ENCODE data around the gene BORCS8. TPM values are rescaled to one million over a fixed set of nuclear protein-coding genes. Genes with fewer than 3 reads are reported as not detected.

BORCS8 gene
- 12.0 and 18.3 TPM in 2 replicates for total RNA-seq

DNA sequence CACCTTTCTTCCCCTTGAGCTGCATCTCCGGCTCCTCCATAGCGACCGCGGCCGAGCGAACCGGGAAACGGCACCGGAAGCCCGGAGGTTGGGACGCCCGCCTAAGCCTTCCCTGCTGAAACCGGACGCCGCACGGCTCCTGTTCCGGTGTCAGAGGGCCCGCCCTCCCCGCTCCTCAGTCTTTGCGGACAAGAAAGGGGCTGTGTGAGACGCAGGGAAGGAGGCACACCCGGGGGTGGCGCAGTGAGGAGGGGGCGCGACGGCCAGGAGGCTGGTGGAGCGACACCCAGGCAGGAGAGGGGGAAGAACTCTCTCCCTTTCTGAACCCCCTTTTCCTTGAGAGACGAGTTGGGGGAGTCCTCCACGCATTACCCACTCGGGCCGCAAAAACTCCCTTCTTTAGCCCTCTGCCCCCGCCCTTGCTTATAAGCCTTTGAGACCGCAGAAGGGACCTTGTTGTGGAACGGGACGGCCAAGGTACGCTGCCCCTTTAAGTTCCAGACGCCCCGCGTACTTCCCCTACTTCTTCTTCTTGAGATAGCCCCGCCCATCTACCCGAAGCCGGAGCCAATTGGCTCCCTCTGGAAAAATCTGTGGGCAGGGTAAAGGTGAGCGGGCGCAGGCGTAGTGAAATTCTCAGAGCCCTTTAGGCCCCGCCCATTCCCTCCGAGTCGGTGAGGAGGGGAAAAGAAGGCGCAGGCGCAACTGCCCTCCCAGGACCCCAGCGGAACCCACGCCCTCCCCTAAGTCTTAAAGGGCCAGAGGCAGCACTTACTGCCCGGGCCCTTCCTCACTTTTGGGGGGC lies at the start of gene BORCS8, which contains the start of gene RFXANK:
Gene BORCS8 (minus strand): TSS at position 75 of the 805 bp plus-strand sequence. CDS start 35 bp downstream, at position 40.
Gene RFXANK (plus strand): TSS at position 181 of the 805 bp plus-strand sequence. CDS start 1,689 bp downstream, outside the sequence.

DNA sequence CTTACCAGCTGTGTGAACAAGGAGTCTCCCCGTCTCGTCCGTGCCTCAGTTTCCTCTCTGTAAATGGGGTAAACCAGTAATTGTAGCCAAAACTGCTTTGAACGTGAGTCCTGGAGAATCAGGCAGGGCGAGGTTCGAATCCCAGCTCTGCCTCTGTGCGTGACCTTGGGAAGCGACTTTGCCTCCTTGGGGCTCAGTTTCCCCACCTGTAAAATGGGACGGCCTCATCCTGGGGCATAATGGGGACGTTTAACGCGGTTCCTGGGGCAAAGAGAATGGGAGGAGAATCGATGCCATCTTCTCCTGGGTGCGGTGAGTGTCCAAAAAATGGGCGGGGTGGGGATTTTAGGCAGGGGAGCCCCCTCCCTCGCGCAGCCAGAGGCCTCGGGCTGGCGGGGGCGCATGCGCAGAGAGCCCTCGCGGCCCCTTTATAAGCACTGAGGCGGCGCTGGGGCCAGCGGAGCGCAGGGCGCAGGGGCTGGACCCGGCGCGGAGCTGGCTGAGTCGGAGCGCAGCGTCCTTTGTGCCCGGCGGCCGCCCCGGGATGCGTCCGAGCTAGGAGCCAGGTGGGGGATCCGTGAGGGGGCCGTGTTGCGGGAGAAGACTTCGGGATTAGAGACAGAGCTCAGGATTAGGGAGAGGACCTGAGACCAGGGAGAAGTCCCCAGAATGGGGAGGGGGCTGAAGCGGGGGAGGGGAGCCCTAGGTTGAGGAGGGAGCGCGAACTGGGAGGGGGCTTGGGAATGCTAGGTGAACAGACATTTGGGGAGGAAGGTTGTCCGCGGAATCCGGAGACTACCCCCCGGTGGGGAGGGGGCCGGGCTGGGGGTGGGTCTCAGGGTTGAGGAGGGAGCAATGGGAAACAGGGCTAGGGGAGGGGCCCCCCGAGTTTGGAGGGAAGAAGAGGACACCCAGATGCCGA lies 19.8 kb upstream of the BORCS8 start, which contains the start of gene NCAN:
Gene NCAN (plus strand): TSS at position 460 of the 922 bp plus-strand sequence. CDS start 4,996 bp downstream, outside the sequence.

DNA sequence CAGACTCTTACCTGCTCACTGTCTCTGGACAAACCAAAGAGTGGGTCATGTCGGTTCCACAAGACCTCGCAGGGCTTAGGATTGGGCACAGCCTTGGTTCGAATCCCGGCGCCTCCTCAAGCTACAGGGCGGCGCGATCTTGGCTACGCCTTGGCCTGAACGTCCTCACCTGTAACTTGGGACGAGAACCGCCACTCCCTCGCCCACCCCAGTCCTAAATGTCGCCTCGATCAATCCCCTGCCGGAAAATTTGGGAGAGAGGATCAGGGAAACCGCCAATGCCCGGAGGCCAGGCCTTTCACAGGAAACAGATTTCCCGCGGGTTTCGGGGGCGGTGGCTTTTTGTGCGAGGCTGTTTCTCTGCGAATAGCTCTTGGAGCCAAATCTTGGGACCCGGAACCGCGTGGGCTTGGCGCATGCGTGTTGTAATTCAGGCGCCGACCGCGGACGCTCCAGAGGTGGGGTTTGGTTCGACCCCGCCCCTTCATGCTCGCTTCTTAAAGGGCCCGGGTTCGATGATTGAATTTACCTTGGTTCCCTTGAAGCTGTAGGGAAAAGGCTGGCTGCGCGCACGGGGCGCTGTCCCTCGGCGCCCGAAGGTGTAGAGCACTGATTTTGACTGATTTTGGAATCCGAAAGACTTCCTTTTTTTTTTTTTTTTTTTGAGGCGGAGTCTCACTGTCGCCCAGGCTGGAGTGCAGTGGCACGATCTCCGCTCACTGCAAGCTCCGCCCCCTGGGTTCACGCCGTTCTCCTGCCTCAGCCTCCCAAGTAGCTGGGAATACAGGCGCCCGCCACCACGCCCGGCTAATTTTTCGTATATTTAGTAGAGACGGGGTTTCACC lies 11.3 kb upstream of the BORCS8 start, which contains the start of gene NR2C2AP:
Gene NR2C2AP (minus strand): TSS at position 403 of the 845 bp plus-strand sequence. CDS start 354 bp downstream, at position 49.

DNA sequence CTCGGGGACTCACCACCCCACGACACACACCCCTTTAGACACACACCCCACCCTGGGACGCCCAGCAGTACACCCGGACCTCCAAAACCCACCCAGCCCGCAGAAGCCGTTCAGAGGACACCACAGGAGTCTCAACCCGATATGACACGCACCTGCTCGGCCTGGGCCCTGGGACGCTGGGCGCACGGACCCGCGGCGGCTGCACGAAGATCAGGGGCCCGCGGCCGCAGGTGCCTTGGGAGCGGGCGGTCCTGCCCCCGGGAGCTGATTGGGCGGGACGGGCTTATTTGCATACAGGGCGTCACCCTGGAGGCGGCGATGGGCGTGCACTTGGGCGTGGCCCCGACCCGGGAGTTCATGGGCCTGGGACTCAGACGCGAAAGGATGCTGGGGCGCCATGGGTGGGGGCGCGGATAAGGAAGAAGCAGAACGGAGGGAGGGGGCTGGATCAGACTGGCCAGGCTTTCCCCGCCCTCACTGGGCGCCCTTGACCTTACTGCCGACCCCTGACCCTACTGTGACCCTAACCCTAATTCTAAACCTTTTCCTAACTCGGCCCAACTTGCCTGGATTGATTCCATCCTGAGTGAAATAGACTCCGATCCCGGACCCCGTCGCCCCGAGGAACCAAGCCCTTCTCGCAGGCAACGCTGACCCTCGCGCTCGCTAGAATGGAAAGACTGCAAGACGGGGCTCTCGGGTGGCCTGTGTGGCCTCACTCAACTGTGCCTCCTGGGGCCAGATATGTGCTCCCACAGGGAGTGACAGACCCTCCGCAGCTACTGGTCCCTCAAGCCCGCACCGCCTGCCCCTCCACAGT lies 21.7 kb downstream of the BORCS8 start, which contains the start of gene MEF2B:
Gene MEF2B (minus strand): TSS at position 211 of the 820 bp plus-strand sequence. CDS start 19,528 bp downstream, outside the sequence.

DNA sequence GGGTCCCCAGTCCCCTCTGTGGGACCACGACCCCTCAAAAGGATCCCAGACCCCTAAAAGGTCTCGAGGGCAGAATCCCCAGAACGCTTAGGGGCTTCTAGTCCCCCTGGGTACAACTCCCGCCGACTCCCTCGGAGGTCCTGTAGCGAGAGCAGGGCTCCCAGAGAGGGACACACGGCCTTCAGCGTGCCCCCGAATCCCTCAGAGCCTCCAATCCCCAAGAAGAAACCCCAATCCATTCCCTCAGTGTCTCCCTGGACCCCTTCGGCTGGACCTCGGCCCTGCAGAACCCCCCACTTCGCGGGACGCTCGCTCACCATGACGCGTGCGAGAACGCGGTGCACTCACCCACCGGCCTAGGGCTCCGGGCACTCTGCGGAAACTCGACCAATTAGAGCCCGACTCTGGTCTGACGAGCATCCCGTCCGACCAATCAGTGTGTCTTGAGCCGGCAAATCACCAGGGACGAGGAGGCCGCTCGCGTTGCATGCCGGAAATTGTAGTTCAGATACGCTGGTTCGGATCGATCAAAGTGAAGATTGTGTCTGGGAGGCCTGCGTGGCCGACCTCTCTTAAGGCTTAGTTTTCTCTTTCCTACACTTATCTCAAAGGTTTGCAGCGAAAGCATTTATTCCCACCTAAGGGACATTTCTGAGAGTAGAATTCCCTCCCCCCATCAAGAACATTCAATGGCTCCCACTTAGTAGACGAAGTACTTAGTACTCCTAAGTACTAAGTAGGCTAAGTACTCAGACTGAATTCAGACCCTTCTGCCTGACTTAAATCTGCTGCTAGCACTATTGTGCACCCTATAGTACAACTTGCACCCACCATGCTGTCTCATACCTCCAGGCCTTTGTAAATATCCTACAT lies 53.6 kb downstream of the BORCS8 start, which contains the start of gene TMEM161A:
Gene TMEM161A (minus strand): TSS at position 370 of the 873 bp plus-strand sequence. CDS start 50 bp downstream, at position 320.

Other genes with a start within 250 kb of the BORCS8 start
- 13.3 and 14.4 TPM in 2 replicates for gene SUGP2, start 158.6 kb downstream of the BORCS8 start, total RNA-seq
- 37.1 and 38.9 TPM in 2 replicates for gene ARMC6, start 158.5 kb downstream of the BORCS8 start, total RNA-seq
- gene SLC25A42, start 128.2 kb downstream of the BORCS8 start, total RNA-seq, result 4.1 and 4.3 TPM in 2 replicates
- gene TMEM161A, start 53.7 kb downstream of the BORCS8 start, total RNA-seq, result 9.6 and 14.1 TPM in 2 replicates
- not detected in 2 replicates for gene MEF2B, start 21.9 kb downstream of the BORCS8 start, total RNA-seq
- gene RFXANK, start 106 bp upstream of the BORCS8 start, total RNA-seq, result 65.5 and 82.9 TPM in 2 replicates
- 6.2 and 6.7 TPM in 2 replicates for gene NR2C2AP, start 11.3 kb upstream of the BORCS8 start, total RNA-seq
- gene NCAN, start 19.8 kb upstream of the BORCS8 start, total RNA-seq, result not detected in 2 replicates
- not detected in 2 replicates for gene TM6SF2, start 81.1 kb upstream of the BORCS8 start, total RNA-seq
- gene SUGP1, start 128.4 kb upstream of the BORCS8 start, total RNA-seq, result 21.3 and 23.0 TPM in 2 replicates
- 25.2 and 26.7 TPM in 2 replicates for gene MAU2, start 128.7 kb upstream of the BORCS8 start, total RNA-seq
- gene GATAD2A, start 213.5 kb upstream of the BORCS8 start, total RNA-seq, result 34.0 and 40.5 TPM in 2 replicates

Data from dermis lymphatic vessel endothelial cell (primary cell).